Uterus (tissue), 2 donors: ENCODE data around the gene CUL4A.

Experiments
- POLR2A ChIP-seq, 2 donors: fragments of 450-650 bp; IDR thresholded peaks; one replicate each; pipeline ENCODE4 v1.6.1; 2016; ENCODE audit warnings: antibody characterized with exemption in 2 of 2, mild to moderate bottlenecking in 1 of 2, moderate library complexity in 1 of 2
- TF ChIP-seq, protein P1 (sequence below), 4 experiments: fragments of 200-600 bp in 2 of 4; fragments of 450-650 bp in 2 of 4; sonication (generic) in 2 of 4; IDR thresholded peaks; one replicate each; pipeline ENCODE4 v1.5.1; 2016 to 2019; ENCODE audit warnings: antibody characterized with exemption in 4 of 4, mild to moderate bottlenecking in 2 of 4, moderate library complexity in 1 of 4

DNA sequence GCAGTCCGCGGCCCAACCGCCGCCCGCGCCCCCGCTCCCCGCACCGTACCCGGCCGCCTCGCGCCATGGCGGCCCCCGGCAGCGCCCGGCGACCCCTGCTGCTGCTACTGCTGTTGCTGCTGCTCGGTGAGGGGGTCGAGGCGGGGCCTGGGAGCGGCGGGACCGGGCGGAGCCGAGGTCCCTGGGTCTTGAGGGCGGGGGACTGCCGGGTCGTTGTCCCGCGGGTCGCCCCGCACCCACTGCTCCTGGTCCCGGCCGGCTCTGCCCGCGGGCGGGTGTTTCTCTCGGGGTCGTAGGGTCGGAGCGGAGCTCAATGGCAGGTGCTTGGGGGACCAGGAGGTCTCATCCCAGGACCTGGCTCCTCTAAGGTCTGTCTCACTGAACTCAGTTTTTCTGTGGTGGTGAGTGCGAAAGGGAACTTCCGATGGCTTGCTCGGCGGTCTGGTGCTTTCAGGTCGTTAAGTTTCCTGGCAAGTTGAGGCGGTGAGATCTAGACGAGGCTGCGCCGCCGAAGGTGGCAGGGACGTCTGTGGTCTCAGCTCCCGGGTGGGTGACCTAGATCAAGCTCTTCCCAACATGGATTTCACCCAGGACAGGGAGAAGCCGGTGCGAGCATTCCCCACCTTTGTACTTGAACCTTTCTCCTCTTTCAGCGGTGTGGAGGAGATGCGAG is 88.1 kb downstream of the CUL4A start:
- TF ChIP-seq, protein P1, sequence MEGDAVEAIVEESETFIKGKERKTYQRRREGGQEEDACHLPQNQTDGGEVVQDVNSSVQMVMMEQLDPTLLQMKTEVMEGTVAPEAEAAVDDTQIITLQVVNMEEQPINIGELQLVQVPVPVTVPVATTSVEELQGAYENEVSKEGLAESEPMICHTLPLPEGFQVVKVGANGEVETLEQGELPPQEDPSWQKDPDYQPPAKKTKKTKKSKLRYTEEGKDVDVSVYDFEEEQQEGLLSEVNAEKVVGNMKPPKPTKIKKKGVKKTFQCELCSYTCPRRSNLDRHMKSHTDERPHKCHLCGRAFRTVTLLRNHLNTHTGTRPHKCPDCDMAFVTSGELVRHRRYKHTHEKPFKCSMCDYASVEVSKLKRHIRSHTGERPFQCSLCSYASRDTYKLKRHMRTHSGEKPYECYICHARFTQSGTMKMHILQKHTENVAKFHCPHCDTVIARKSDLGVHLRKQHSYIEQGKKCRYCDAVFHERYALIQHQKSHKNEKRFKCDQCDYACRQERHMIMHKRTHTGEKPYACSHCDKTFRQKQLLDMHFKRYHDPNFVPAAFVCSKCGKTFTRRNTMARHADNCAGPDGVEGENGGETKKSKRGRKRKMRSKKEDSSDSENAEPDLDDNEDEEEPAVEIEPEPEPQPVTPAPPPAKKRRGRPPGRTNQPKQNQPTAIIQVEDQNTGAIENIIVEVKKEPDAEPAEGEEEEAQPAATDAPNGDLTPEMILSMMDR (IDR thresholded peaks at IDR 0.05) = no peak
- no peak for TF ChIP-seq POLR2A (IDR thresholded peaks at IDR 0.05)
